ENCODE results near the gene TUBA4A. TPM values are rescaled to one million over a fixed set of nuclear protein-coding genes. Genes with fewer than 3 reads are reported as not detected.

Gene TUBA4A
- total RNA-seq (2021) (40.8 to 58.7 TPM (median 52.3 TPM) in 3 replicates), Bru-seq, nascent RNA (percentile 62 among the genes with signal in this experiment)
- long read RNA-seq, experiment 1, transcript TUBA4A-201 (4 exons, 2,162 nt), result major isoform, 68 of 112 reads
- long read RNA-seq, experiment 1, transcript TUBA4A-206 (4 exons, 648 nt), result minor isoform, 12 of 112 reads
- long read RNA-seq, experiment 1, partial matches to known transcripts, result 12 of 112 reads
- long read RNA-seq, experiment 1, other reads (novel, unspliced or antisense), result 14 of 112 reads
- long read RNA-seq, experiment 2, transcript TUBA4A-201 (4 exons, 2,162 nt), result major isoform, 53 of 106 reads
- long read RNA-seq, experiment 2, partial matches to known transcripts, result 26 of 106 reads
- long read RNA-seq, experiment 2, other reads (novel, unspliced or antisense), result 20 of 106 reads
- long read RNA-seq, experiment 3, transcript TUBA4A-207 (4 exons, 673 nt), result minor isoform, 8 of 177 reads
- long read RNA-seq, experiment 3, transcript TUBA4A-206 (4 exons, 648 nt), result minor isoform, 13 of 177 reads
- long read RNA-seq, experiment 3, transcript TUBA4A-201 (4 exons, 2,162 nt), result major isoform, 141 of 177 reads
- long read RNA-seq, experiment 3, partial matches to known transcripts, result 6 of 177 reads
- long read RNA-seq, experiment 3, other reads (novel, unspliced or antisense), result 8 of 177 reads

DNA sequence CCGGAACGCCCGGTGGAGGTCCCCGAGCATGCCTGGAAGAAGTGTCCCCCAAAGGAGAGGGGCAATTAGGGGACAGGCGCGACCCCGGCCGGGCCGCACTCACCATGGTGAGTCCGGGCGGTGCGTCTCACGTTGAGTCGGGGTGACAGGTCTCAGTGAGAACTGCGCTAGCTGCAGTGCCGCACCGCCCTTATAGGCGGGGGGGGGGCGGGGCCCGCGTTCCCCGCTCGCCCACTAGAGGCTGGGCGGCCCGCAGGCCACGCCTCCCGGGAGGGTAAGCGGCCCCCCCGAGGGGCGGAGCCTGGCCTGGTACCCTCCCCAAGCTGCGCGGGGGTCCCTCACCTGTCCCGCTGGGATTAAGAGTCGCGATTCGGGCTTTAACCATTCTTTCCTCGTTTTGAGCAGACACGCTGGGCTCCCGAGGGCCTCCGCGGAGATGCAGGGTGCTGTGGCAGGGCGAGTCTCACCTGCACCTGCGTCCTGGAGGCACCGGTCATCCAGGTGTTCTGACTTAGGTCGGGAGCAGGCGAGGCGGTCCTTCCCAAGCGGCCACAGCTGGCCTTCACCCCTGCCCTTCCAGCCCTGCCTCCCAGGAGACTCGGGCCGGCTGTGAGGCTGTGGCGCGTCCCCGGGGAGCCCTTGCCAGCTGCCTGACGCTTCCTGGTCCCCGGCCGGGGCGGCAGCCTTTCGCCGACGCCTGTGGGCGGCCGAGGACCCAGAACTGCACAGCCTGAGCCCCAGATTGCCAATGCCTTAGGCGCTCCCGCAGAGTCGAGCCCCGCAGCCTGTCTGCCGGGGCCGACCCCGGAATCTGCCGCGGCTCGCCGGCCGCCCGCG is at the start of gene TUBA4A:
Gene TUBA4A (minus strand): TSS at position 166 of the 837 bp plus-strand sequence. CDS start 60 bp downstream, at position 106.
- H3K36me3 Mint-ChIP-seq, result peaks cover 19% of the 10 kb centered on the region; the same call in 1 of the 2 replicates
- H3K27me3 Mint-ChIP-seq (ENCODE audit: low read depth), result peaks cover 69% of the 10 kb centered on the region
- H3K27ac Mint-ChIP-seq, result peak within 1 kb of the TSS; percentile 41; the same call in 1 of the 2 replicates
- CTCF ChIA-PET, result interaction anchor here (0.6 to 4.7 kb wide), 14 partner anchors 9 to 252 kb away, joined by 3 to 33 read pairs (median 4); partner anchors contain the start of genes DNAJB2, DNPEP, GLB1L and STK16
- peak; percentile 81 for ATAC-seq
- peak; percentile 85 for DNase-seq (ENCODE audit: low spot score)
- TF ChIP-seq SP1 (CRISPR knock-in tag; conservative IDR thresholded peaks at IDR 0.05), result peak; percentile 93
- TF ChIP-seq ZBTB21 (CRISPR knock-in tag; IDR thresholded peaks at IDR 0.05; ENCODE audit: borderline replicate concordance), result no peak
- TF ChIP-seq TP53 (CRISPR knock-in tag; IDR thresholded peaks at IDR 0.05), result peak; percentile 36; the same call in 1 of the 2 replicates
- 0 out of 2 replicates have a peak, but pooled peaks have one; percentile 52 for TF ChIP-seq ZNF138 (CRISPR knock-in tag; conservative IDR thresholded peaks at IDR 0.05)
- no peak for TF ChIP-seq JAZF1 (CRISPR knock-in tag; IDR thresholded peaks at IDR 0.05)
- TF ChIP-seq, protein P1, sequence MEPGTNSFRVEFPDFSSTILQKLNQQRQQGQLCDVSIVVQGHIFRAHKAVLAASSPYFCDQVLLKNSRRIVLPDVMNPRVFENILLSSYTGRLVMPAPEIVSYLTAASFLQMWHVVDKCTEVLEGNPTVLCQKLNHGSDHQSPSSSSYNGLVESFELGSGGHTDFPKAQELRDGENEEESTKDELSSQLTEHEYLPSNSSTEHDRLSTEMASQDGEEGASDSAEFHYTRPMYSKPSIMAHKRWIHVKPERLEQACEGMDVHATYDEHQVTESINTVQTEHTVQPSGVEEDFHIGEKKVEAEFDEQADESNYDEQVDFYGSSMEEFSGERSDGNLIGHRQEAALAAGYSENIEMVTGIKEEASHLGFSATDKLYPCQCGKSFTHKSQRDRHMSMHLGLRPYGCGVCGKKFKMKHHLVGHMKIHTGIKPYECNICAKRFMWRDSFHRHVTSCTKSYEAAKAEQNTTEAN (CRISPR knock-in tag; IDR thresholded peaks at IDR 0.05), result no peak
- TF ChIP-seq, protein P2, sequence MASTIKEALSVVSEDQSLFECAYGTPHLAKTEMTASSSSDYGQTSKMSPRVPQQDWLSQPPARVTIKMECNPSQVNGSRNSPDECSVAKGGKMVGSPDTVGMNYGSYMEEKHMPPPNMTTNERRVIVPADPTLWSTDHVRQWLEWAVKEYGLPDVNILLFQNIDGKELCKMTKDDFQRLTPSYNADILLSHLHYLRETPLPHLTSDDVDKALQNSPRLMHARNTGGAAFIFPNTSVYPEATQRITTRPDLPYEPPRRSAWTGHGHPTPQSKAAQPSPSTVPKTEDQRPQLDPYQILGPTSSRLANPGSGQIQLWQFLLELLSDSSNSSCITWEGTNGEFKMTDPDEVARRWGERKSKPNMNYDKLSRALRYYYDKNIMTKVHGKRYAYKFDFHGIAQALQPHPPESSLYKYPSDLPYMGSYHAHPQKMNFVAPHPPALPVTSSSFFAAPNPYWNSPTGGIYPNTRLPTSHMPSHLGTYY (CRISPR knock-in tag; IDR thresholded peaks at IDR 0.05), result no peak
- TF ChIP-seq ZNF219 (CRISPR knock-in tag; IDR thresholded peaks at IDR 0.05; ENCODE audit: borderline replicate concordance), result 0 out of 2 replicates have a peak, but pooled peaks have one; percentile 54
- TF ChIP-seq ZNF423 (CRISPR knock-in tag; IDR thresholded peaks at IDR 0.05), result peak; percentile 32
- peak within 1 kb of the TSS; percentile 79 for H3K4me3 Mint-ChIP-seq
- no peaks in the 10 kb centered on the region for H3K9me3 Mint-ChIP-seq
- POLR2A ChIA-PET, result interaction anchor here (0.5 to 2.5 kb wide), 8 partner anchors 9 to 47 kb away, joined by 3 to 15 read pairs (median 8); partner anchors contain the start of genes ABCB6, DNAJB2, GLB1L and STK16
- peaks cover 25% of the 10 kb centered on the region for H3K4me1 Mint-ChIP-seq

DNA sequence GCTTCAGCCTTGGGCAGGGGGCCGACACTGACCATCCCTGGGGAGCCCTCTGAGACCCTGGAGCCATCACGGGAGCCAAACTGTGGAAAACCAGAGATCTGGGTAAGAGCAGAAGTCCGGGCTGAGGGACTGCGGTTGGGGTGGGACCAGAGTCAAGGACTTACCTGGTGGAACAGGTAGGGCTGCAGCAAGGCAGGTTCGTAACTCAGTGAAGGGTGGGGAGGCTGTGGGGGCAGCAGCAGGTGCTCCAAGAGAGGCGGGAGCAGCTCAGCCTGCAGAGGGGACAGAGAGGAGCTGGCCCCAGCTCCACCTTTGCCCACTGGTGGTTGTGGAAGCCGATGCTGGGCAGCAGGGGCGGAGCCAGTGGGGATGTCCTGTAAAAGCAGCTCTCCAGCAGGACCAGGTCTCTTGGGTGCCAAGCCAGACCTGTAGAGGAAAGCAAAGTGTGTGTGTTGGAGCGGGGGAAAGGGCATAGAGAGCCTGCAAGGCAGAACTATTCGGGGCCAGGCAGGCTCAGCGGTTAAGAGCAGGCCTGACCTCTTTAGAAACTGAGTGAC is 48.8 kb upstream of the TUBA4A start:
- ChIA-PET CTCF (interaction anchor here (1.1 to 2.5 kb wide), 2 partner anchors 7 to 16 kb away, joined by 3 to 13 read pairs; no protein-coding TSS in a partner anchor), POLR2A (no interaction called here)
- TF ChIP-seq, protein P3, sequence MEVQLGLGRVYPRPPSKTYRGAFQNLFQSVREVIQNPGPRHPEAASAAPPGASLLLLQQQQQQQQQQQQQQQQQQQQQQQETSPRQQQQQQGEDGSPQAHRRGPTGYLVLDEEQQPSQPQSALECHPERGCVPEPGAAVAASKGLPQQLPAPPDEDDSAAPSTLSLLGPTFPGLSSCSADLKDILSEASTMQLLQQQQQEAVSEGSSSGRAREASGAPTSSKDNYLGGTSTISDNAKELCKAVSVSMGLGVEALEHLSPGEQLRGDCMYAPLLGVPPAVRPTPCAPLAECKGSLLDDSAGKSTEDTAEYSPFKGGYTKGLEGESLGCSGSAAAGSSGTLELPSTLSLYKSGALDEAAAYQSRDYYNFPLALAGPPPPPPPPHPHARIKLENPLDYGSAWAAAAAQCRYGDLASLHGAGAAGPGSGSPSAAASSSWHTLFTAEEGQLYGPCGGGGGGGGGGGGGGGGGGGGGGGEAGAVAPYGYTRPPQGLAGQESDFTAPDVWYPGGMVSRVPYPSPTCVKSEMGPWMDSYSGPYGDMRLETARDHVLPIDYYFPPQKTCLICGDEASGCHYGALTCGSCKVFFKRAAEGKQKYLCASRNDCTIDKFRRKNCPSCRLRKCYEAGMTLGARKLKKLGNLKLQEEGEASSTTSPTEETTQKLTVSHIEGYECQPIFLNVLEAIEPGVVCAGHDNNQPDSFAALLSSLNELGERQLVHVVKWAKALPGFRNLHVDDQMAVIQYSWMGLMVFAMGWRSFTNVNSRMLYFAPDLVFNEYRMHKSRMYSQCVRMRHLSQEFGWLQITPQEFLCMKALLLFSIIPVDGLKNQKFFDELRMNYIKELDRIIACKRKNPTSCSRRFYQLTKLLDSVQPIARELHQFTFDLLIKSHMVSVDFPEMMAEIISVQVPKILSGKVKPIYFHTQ (CRISPR knock-in tag; IDR thresholded peaks at IDR 0.05), result no peak
- TF ChIP-seq TEAD4 (CRISPR knock-in tag; IDR thresholded peaks at IDR 0.05) (no peak), CREB1 (CRISPR knock-in tag; IDR thresholded peaks at IDR 0.05) (no peak), ZNF416 (CRISPR knock-in tag; IDR thresholded peaks at IDR 0.05) (no peak), ZNF138 (CRISPR knock-in tag; conservative IDR thresholded peaks at IDR 0.05) (no peak), ZNF671 (CRISPR knock-in tag; IDR thresholded peaks at IDR 0.05) (no peak), GRHL2 (CRISPR knock-in tag; IDR thresholded peaks at IDR 0.05; ENCODE audit: insufficient replicate concordance, severe bottlenecking) (no peak), MYBL2 (CRISPR knock-in tag; IDR thresholded peaks at IDR 0.05) (no peak), ZNF317 (CRISPR knock-in tag; IDR thresholded peaks at IDR 0.05; ENCODE audit: borderline replicate concordance, low read depth) (no peak), SOX15 (CRISPR knock-in tag; IDR thresholded peaks at IDR 0.05) (no peak)
- TF ChIP-seq, protein P4, sequence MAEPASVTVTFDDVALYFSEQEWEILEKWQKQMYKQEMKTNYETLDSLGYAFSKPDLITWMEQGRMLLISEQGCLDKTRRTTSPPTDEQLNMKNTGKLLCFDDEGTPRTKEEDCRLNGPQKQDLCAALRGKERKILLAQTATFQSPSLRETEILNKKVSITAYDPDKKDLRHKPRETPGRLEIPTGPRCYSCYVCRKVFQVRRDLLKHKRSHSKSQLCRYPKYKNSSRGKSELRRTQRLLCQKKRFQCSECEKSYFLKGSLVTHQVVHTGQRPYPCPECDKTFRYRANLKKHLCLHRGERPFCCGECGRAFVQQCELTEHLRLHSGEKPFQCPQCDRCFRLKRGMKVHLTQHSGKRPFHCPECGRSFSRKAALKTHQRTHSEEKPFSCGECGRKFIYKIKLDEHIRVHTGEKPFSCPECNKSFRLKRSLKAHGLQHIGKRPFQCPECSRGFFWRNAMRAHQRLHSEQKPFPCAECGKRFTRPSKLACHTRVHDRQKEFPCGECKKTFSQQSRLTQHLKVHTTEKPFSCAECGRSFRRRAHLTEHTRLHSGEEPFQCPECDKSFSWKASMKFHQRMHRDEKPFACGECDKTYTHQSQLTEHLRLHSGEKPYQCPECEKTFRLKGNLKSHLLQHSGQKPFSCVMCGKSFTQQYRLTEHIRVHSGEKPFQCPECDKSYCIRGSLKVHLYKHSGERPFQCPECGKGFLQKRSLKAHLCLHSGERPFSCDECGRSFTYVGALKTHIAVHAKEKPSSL (CRISPR knock-in tag; conservative IDR thresholded peaks at IDR 0.05), result no peak
- TF ChIP-seq, protein P5, sequence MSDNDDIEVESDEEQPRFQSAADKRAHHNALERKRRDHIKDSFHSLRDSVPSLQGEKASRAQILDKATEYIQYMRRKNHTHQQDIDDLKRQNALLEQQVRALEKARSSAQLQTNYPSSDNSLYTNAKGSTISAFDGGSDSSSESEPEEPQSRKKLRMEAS (CRISPR knock-in tag; IDR thresholded peaks at IDR 0.05), result no peak
- TF ChIP-seq, protein P6, sequence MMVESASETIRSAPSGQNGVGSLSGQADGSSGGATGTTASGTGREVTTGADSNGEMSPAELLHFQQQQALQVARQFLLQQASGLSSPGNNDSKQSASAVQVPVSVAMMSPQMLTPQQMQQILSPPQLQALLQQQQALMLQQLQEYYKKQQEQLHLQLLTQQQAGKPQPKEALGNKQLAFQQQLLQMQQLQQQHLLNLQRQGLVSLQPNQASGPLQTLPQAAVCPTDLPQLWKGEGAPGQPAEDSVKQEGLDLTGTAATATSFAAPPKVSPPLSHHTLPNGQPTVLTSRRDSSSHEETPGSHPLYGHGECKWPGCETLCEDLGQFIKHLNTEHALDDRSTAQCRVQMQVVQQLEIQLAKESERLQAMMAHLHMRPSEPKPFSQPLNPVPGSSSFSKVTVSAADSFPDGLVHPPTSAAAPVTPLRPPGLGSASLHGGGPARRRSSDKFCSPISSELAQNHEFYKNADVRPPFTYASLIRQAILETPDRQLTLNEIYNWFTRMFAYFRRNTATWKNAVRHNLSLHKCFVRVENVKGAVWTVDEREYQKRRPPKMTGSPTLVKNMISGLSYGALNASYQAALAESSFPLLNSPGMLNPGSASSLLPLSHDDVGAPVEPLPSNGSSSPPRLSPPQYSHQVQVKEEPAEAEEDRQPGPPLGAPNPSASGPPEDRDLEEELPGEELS (CRISPR knock-in tag; IDR thresholded peaks at IDR 0.05), result no peak
- no peak for DNase-seq (ENCODE audit: low spot score)
- H3K9me3 Mint-ChIP-seq, result no peaks in the 10 kb centered on the region
- ATAC-seq, result no peak
- no peaks in the 10 kb centered on the region for H3K36me3 Mint-ChIP-seq
- peaks cover 78% of the 10 kb centered on the region for H3K27me3 Mint-ChIP-seq (ENCODE audit: low read depth)
- no peak overlapping the region for H3K4me3 Mint-ChIP-seq
- no peak overlapping the region for H3K27ac Mint-ChIP-seq
- H3K4me1 Mint-ChIP-seq, result peaks cover 12% of the 10 kb centered on the region

All from WTC11 (cell line).